Stimulated activated naive CD4-positive, alpha-beta T cell (primary cell): ENCODE measurements around the gene POLL.
"Not testable (repeated sequence)": the region's sequence is repeated elsewhere in the genome, so short reads cannot be mapped to it uniquely, and the experiment has no call there.

Experiments used
- DNase-seq, 6 experiments: peaks; one replicate each; lab custom pipeline; 2025; lab: John Stamatoyannopoulos, UW

POLL gene

GRCh38 chr10:101587725-101588653 is at the start of gene POLL, which contains the start of gene DPCD:
Gene POLL (minus strand): TSS chr10:101588257. CDS start chr10:101587360, 897 bp downstream.
Gene DPCD (plus strand): TSS chr10:101588321. CDS start chr10:101588337, 16 bp downstream.
- peak; percentile 71 to 87 (median 81) for DNase-seq

GRCh38 chr10:101633510-101633909 is 45.5 kb upstream of the POLL start:
- not testable (repeated sequence) for DNase-seq

- DNase-seq: no peak
Measured at GRCh38 chr10:101631821-101632475, 43.9 kb upstream of the POLL start.

GRCh38 chr10:101630633-101630920 is 42.5 kb upstream of the POLL start:
- DNase-seq: no peak

- no peak for DNase-seq
Measured at GRCh38 chr10:101629837-101630632, 42.0 kb upstream of the POLL start.

- no peak for DNase-seq
Measured at GRCh38 chr10:101625821-101626412, 37.9 kb upstream of the POLL start.

GRCh38 chr10:101624526-101625102 is 36.6 kb upstream of the POLL start:
- no peak for DNase-seq

- no peak for DNase-seq
Measured at GRCh38 chr10:101623528-101623927, 35.5 kb upstream of the POLL start.

GRCh38 chr10:101619983-101620382 is 31.9 kb upstream of the POLL start:
- no peak for DNase-seq

GRCh38 chr10:101618871-101619270 is 30.8 kb upstream of the POLL start:
- no peak for DNase-seq

- no peak for DNase-seq
Measured at GRCh38 chr10:101617824-101618568, 29.9 kb upstream of the POLL start.

GRCh38 chr10:101617102-101617823 is 29.2 kb upstream of the POLL start:
- no peak for DNase-seq

GRCh38 chr10:101616415-101617101 is 28.5 kb upstream of the POLL start:
- no peak for DNase-seq

- no peak for DNase-seq
Measured at GRCh38 chr10:101615525-101616116, 27.6 kb upstream of the POLL start.

GRCh38 chr10:101614663-101615524 is 26.8 kb upstream of the POLL start:
- DNase-seq: no peak

GRCh38 chr10:101613646-101614045 is 25.6 kb upstream of the POLL start:
- no peak for DNase-seq

- DNase-seq: no peak
Measured at GRCh38 chr10:101612872-101613271, 24.8 kb upstream of the POLL start.

- no peak for DNase-seq
Measured at GRCh38 chr10:101612086-101612485, 24.0 kb upstream of the POLL start.
